DMS114 treated with DMSO at 0.1 percent for 48 hours (cell line): ENCODE results near the gene ITGB4.

Experiments
- DNase-seq: peaks from one replicate; lab custom pipeline; 2025; ENCODE audit not compliant: unreplicated experiment; lab: John Stamatoyannopoulos, UW

The ITGB4 gene

GRCh38 chr17:75731086-75731715 lies 9.9 kb downstream of the ITGB4 start:
- DNase-seq = no peak

- no peak for DNase-seq
Observed at GRCh38 chr17:75731716-75732498, 10.6 kb downstream of the ITGB4 start.

- DNase-seq = no peak
Observed at GRCh38 chr17:75733471-75733870, 12.2 kb downstream of the ITGB4 start.

- DNase-seq = no peak
Observed at GRCh38 chr17:75734674-75735294, 13.5 kb downstream of the ITGB4 start.

GRCh38 chr17:75736173-75736835 lies 15.0 kb downstream of the ITGB4 start:
- no peak for DNase-seq

GRCh38 chr17:75737133-75737962 lies 16.1 kb downstream of the ITGB4 start:
- no peak for DNase-seq

GRCh38 chr17:75738218-75738802 lies 17.1 kb downstream of the ITGB4 start:
- no peak for DNase-seq

- DNase-seq = no peak
Observed at GRCh38 chr17:75739174-75739573, 17.9 kb downstream of the ITGB4 start.

- no peak for DNase-seq
Observed at GRCh38 chr17:75739801-75740200, 18.5 kb downstream of the ITGB4 start.

- no peak for DNase-seq
Observed at GRCh38 chr17:75740215-75740614, 19.0 kb downstream of the ITGB4 start.

GRCh38 chr17:75740631-75741077 lies 19.4 kb downstream of the ITGB4 start:
- DNase-seq = no peak

- DNase-seq = no peak
Observed at GRCh38 chr17:75742337-75742736, 21.1 kb downstream of the ITGB4 start.

- DNase-seq = no peak
Observed at GRCh38 chr17:75743625-75744206, 22.5 kb downstream of the ITGB4 start.

GRCh38 chr17:75748706-75749105 lies 27.4 kb downstream of the ITGB4 start:
- DNase-seq = no peak

- peak; percentile 40 for DNase-seq
Observed at GRCh38 chr17:75749545-75750389, 28.5 kb downstream of the ITGB4 start.

- DNase-seq = no peak
Observed at GRCh38 chr17:75750661-75751423, 29.6 kb downstream of the ITGB4 start.

- DNase-seq = no peak
Observed at GRCh38 chr17:75751676-75752404, 30.6 kb downstream of the ITGB4 start.

- DNase-seq = no peak
Observed at GRCh38 chr17:75752405-75752709, 31.1 kb downstream of the ITGB4 start.
